ENCODE data around the gene TBC1D2B. TPM values are rescaled to one million over a fixed set of nuclear protein-coding genes. Genes with fewer than 3 reads are reported as not detected.
"Not testable (repeated sequence)": the region's sequence is repeated elsewhere in the genome, so short reads cannot be mapped to it uniquely, and the experiment has no call there.

Gene TBC1D2B
- total RNA-seq, 2 donors from 2014 or later: 35.9 to 49.1 TPM

GRCh38 chr15:77998592-77998991, 78.9 kb downstream of the TBC1D2B start:
- no peak overlapping the region for H3K9ac ChIP-seq (ENCODE audit: low read depth in 2 of 2, low read length in 2 of 2)
- H3K4me1 ChIP-seq: no peaks in the 10 kb centered on the region
- peaks cover 6% of the 10 kb centered on the region for H3K36me3 ChIP-seq
- no peak for TF ChIP-seq CTCF (IDR thresholded peaks at IDR 0.05)
- no peaks in the 10 kb centered on the region for H3K9me3 ChIP-seq
- H3K27me3 ChIP-seq: no peaks in the 10 kb centered on the region
- no peak overlapping the region for H3K27ac ChIP-seq
- H3K4me3 ChIP-seq: no peak overlapping the region
- intact Hi-C loops (cut with DNase I): no loop called here
- DNase-seq: no peak

GRCh38 chr15:77997761-77998554, 79.6 kb downstream of the TBC1D2B start:
- H3K27ac ChIP-seq: not testable (repeated sequence)

GRCh38 chr15:77997221-77997620, 80.3 kb downstream of the TBC1D2B start:
- H3K4me3 ChIP-seq; H3K27ac ChIP-seq; H3K36me3 ChIP-seq; H3K9me3 ChIP-seq; intact Hi-C loops (cut with DNase I); H3K27me3 ChIP-seq; H3K4me1 ChIP-seq; DNase-seq; H3K9ac ChIP-seq (ENCODE audit: low read depth in 2 of 2, low read length in 2 of 2): not testable (repeated sequence)

More at GRCh38 chr15:77997761-77998554, 79.6 kb downstream of the TBC1D2B start:
- H3K4me1 ChIP-seq; DNase-seq; H3K9me3 ChIP-seq; intact Hi-C loops (cut with DNase I); H3K9ac ChIP-seq (ENCODE audit: low read depth in 2 of 2, low read length in 2 of 2); H3K36me3 ChIP-seq; H3K4me3 ChIP-seq; H3K27me3 ChIP-seq: not testable (repeated sequence)

GRCh38 chr15:77996713-77997171, 80.8 kb downstream of the TBC1D2B start:
- not testable (repeated sequence) for DNase-seq

GRCh38 chr15:77996226-77996625, 81.3 kb downstream of the TBC1D2B start:
- H3K4me3 ChIP-seq; H3K4me1 ChIP-seq; intact Hi-C loops (cut with DNase I); H3K27ac ChIP-seq; H3K9ac ChIP-seq (ENCODE audit: low read depth in 2 of 2, low read length in 2 of 2); DNase-seq; H3K36me3 ChIP-seq; H3K27me3 ChIP-seq; H3K9me3 ChIP-seq: not testable (repeated sequence)

More at GRCh38 chr15:77996713-77997171, 80.8 kb downstream of the TBC1D2B start:
- H3K9ac ChIP-seq (ENCODE audit: low read depth in 2 of 2, low read length in 2 of 2); intact Hi-C loops (cut with DNase I); H3K27me3 ChIP-seq; H3K36me3 ChIP-seq; H3K4me3 ChIP-seq; H3K9me3 ChIP-seq; H3K4me1 ChIP-seq; H3K27ac ChIP-seq: not testable (repeated sequence)

GRCh38 chr15:77995537-77995918, 82.0 kb downstream of the TBC1D2B start:
- intact Hi-C loops (cut with DNase I); H3K27ac ChIP-seq; H3K36me3 ChIP-seq; H3K27me3 ChIP-seq; DNase-seq; H3K4me3 ChIP-seq; H3K4me1 ChIP-seq; H3K9me3 ChIP-seq; H3K9ac ChIP-seq (ENCODE audit: low read depth in 2 of 2, low read length in 2 of 2): not testable (repeated sequence)

- H3K36me3 ChIP-seq; H3K27me3 ChIP-seq; H3K27ac ChIP-seq; H3K9me3 ChIP-seq; DNase-seq; H3K9ac ChIP-seq (ENCODE audit: low read depth in 2 of 2, low read length in 2 of 2); intact Hi-C loops (cut with DNase I); H3K4me3 ChIP-seq; H3K4me1 ChIP-seq: not testable (repeated sequence)
- peak; percentile 11 for TF ChIP-seq CTCF (IDR thresholded peaks at IDR 0.05)
These were observed 82.5 kb downstream of the TBC1D2B start for GRCh38 chr15:77994893-77995536.

GRCh38 chr15:77993970-77994693, 83.4 kb downstream of the TBC1D2B start:
- H3K27me3 ChIP-seq; H3K27ac ChIP-seq; H3K36me3 ChIP-seq; intact Hi-C loops (cut with DNase I); H3K4me3 ChIP-seq; DNase-seq; H3K4me1 ChIP-seq; H3K9ac ChIP-seq (ENCODE audit: low read depth in 2 of 2, low read length in 2 of 2); H3K9me3 ChIP-seq: not testable (repeated sequence)
